Chondrocyte (in vitro differentiated cells): Measurements from ENCODE around the gene PLEKHM1. TPM values are rescaled to one million over a fixed set of nuclear protein-coding genes. Genes with fewer than 3 reads are reported as not detected.
"Not testable (repeated sequence)": the region's sequence is repeated elsewhere in the genome, so short reads cannot be mapped to it uniquely, and the experiment has no call there.

ENCODE experiments used
- DNase-seq: peaks from one replicate; pipeline ENCODE4 v3.0.0; 2021; ENCODE audit warnings: mixed read lengths, low spot score
- H3K27ac Mint-ChIP-seq: one replicate; pipeline ENCODE4 v1.8.0; 2021; ENCODE audit warnings: mild to moderate bottlenecking, moderate library complexity, mixed read lengths; ENCODE audit not compliant: unreplicated experiment
- H3K27me3 Mint-ChIP-seq: 2 replicates; pipeline ENCODE4 v1.8.0; 2021; ENCODE audit warnings: low read depth, mixed read lengths
- H3K36me3 Mint-ChIP-seq: 2 replicates; pipeline ENCODE4 v1.8.0; 2021; ENCODE audit warnings: low read depth, mixed read lengths
- H3K4me1 Mint-ChIP-seq: 2 replicates; pipeline ENCODE4 v1.8.0; 2021; ENCODE audit warnings: low read depth, mild to moderate bottlenecking, mixed read lengths
- H3K4me3 Mint-ChIP-seq: one replicate; pipeline ENCODE4 v1.8.0; 2021; ENCODE audit warnings: mild to moderate bottlenecking, moderate library complexity, mixed read lengths; ENCODE audit not compliant: unreplicated experiment
- H3K9me3 Mint-ChIP-seq: 2 replicates; pipeline ENCODE4 v1.8.0; 2021; ENCODE audit warnings: low read depth, mixed read lengths
- total RNA-seq: library from RNA; stranded (reverse); gene quantifications from 3 replicates; pipeline ENCODE4 v1.2.1, GENCODE V29; 2021
- TF ChIP-seq, protein P1 (sequence below): fragments of 200-600 bp; sonication (generic); IDR thresholded peaks from 2 replicates; pipeline ENCODE4 v1.5.0; 2021; ENCODE audit warnings: antibody characterized with exemption, mild to moderate bottlenecking, moderate library complexity

PLEKHM1 gene
- total RNA-seq, 1 donor from 2014 or later: 30.8 TPM

DNA sequence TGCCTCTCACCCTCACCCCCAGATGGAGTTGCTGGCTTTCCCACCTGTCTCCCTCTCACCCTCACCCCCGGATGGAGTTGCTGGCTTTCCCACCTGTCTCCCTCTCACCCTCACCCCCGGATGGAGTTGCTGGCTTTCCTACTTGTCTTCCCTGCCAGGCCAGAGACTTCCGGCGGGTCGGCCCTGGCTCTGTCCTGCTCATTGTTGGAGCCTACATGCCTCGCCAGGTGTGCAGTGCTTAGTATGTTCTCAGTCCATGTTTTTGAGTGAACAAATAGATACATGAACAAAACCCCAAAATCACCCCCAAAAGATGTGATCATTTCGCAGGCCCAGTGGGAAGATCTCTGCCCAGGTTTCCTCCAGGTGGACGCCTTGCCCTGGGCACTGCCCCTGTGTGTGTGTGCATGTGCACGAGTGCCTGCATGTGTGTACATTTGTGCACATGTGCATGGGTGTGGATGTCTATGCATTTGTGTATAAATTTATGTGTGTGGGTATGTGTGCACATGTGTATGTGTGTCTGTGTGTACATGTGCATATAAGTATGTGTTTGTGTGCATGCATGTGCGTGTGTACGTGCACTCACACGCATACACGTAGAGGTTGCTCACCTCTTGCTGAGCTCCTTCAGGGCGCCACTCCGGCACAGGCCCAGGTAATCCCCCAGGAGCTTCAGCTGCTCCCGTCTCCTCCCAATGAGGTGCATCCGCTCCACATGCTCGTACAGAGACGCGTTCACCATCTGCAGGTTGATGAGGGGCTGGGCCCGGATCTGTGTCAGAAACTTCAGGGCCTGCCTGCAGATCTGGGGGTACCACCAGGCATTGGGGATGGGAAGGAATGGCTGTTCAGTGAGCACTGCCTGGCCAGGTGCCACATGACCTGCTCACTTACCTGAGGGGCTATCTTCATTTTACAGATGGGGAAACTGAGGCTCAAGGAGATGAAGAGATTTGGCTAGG, 45.4 kb downstream of the PLEKHM1 start:
- H3K27me3 Mint-ChIP-seq, H3K27ac Mint-ChIP-seq, H3K4me1 Mint-ChIP-seq, H3K9me3 Mint-ChIP-seq, H3K36me3 Mint-ChIP-seq, H3K4me3 Mint-ChIP-seq: not testable (repeated sequence)
- DNase-seq: peak; percentile 49

DNA sequence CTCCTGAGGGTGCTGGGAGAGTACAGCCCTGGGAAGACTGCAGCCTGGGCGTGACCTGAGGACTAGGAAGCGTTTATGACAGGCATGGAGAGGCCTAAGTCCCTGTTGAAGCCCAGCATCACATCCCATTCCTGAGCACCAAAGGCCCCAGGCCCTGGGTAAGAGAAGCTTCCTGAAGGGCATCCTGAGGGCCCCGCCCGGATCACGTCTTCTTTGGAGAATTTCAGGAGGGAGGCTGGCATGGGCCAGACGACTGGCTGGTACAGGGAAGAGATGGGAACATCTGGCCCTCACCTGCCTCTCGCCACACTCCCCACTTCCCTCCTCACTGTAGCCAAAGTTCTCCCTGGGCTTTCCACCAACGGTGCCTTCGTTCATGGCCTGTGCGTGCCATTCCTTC, 46.2 kb downstream of the PLEKHM1 start:
- not testable (repeated sequence) for H3K27ac Mint-ChIP-seq, H3K9me3 Mint-ChIP-seq, H3K27me3 Mint-ChIP-seq, H3K36me3 Mint-ChIP-seq, H3K4me3 Mint-ChIP-seq
- peak; percentile 39 for DNase-seq
- H3K4me1 Mint-ChIP-seq: peaks cover 11% of the 10 kb centered on the region

DNA sequence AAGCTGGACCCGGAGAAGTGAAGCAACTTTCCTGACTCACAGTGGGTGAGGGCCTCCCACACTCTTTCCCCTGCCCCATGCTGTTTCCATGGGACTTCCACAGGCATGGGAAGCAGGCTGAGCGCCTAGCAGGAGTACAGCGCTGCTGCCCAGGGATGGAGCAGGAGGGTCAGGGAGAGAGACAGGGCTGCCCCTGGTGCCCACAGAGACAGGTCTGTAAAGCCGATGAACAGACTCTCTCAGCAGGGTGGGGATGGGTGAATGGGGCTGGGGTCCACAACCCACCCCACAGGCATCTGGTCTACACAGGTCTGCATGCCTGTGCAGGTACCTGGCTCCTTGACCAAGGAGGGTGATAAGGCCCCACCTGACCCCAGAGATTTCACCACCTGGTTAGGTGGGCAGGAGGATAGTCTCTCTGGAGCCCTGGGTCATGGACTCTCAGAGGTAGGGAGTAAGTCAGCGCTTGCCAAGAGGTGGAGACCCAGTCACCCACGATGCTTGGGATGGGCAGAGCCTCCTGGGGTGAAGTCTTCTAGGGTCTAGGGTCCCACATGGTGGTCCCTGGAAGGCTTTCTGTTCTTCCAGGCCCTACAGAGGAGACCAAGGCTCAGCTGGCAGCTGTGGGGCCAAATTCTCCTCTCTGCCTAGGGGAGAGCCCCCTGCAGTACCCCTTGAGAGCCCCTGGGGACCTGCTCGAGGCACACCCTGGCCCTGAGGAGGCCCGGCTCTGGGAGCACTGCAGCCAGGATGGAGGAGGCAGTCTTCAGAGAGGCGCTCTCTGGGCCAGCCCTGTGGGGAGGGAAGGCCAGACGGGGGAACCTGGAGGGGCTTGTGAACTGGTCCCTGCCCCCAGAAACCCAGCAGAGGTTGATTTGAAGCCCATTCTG, 46.9 kb downstream of the PLEKHM1 start:
- H3K36me3 Mint-ChIP-seq, H3K4me3 Mint-ChIP-seq, H3K9me3 Mint-ChIP-seq, H3K27me3 Mint-ChIP-seq, H3K27ac Mint-ChIP-seq: not testable (repeated sequence)
- H3K4me1 Mint-ChIP-seq: peaks cover 13% of the 10 kb centered on the region
- peak; percentile 63 for DNase-seq

DNA sequence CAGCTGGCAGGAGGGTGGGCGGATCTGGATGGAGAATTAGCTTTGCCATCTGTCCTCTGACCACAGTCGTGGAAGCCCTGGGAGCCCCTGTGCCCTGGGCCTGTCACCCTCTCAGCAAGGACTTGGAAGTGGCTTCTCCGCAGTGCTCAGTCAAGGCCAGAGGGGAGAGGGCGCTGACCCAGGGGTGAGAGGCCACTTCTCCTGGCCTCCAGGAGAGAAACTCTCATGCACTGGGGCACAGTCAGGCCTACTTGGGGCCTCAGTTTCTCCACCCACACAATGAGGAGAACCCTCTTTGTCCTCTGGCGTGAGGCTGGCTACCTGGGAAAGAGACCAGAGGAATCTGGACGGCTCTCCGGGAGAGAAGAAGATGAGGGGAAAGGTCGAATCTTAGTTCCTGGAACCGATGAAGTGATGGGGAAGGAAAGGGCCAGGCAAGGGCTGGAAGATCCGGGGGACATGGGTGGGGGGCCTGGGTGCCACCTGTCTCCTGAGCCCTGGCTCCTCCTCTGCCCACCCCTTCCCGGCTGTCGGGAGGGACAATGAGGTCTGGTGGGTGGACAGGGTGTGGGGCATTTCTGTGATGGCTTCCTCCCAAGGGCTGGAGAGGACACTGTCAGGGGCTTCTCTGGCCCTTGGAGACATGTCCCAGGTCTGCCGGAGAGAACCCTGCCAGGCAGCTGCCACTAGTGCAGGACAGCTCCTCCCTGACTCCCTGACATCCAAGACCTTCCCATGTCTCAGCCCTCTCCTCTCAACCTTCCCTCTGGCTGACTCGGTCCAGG, 48.8 kb downstream of the PLEKHM1 start:
- Mint-ChIP-seq H3K4me3 (no peak overlapping the region), H3K27ac (no peak overlapping the region), H3K27me3 (no peaks in the 10 kb centered on the region), H3K9me3 (no peaks in the 10 kb centered on the region), H3K4me1 (peaks cover 13% of the 10 kb centered on the region), H3K36me3 (peaks cover 11% of the 10 kb centered on the region)
- TF ChIP-seq, protein P1, sequence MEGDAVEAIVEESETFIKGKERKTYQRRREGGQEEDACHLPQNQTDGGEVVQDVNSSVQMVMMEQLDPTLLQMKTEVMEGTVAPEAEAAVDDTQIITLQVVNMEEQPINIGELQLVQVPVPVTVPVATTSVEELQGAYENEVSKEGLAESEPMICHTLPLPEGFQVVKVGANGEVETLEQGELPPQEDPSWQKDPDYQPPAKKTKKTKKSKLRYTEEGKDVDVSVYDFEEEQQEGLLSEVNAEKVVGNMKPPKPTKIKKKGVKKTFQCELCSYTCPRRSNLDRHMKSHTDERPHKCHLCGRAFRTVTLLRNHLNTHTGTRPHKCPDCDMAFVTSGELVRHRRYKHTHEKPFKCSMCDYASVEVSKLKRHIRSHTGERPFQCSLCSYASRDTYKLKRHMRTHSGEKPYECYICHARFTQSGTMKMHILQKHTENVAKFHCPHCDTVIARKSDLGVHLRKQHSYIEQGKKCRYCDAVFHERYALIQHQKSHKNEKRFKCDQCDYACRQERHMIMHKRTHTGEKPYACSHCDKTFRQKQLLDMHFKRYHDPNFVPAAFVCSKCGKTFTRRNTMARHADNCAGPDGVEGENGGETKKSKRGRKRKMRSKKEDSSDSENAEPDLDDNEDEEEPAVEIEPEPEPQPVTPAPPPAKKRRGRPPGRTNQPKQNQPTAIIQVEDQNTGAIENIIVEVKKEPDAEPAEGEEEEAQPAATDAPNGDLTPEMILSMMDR: no peak
- DNase-seq: no peak

DNA sequence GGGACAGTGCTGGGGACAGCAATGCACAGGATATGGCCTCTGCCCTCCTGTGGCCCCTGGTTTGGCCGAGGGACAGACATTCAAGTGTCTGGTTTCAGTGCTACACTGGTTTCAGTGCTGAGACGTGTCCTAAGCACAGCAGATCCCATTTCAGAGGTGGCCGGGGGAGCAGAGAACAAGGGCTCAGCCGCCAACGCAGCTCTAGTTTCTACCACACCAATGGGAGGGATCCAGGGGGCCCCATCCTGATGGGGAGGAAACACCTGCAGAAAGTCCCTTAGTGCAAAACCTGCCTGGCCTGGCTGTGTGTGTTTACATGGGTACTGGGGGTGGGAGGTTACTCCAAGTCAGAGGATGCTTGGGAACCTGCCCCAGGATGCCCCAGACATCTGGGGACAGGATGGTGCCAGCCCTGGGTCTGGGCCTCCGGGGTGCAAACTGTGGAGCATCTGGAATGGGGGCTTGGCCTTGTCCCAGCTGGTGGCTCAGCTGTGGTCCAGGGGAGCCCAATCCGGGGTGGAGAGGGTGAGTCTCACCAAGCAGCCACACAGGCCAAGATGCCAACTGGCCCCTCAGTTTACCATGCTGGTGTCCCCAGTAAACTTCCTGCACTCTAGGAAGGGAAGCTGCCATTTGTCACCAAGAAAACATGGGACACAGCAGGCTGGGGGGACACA, 49.5 kb downstream of the PLEKHM1 start:
- not testable (repeated sequence) for H3K27me3 Mint-ChIP-seq, H3K4me1 Mint-ChIP-seq, H3K4me3 Mint-ChIP-seq, DNase-seq, H3K27ac Mint-ChIP-seq, H3K9me3 Mint-ChIP-seq
- H3K36me3 Mint-ChIP-seq: peaks cover 11% of the 10 kb centered on the region

DNA sequence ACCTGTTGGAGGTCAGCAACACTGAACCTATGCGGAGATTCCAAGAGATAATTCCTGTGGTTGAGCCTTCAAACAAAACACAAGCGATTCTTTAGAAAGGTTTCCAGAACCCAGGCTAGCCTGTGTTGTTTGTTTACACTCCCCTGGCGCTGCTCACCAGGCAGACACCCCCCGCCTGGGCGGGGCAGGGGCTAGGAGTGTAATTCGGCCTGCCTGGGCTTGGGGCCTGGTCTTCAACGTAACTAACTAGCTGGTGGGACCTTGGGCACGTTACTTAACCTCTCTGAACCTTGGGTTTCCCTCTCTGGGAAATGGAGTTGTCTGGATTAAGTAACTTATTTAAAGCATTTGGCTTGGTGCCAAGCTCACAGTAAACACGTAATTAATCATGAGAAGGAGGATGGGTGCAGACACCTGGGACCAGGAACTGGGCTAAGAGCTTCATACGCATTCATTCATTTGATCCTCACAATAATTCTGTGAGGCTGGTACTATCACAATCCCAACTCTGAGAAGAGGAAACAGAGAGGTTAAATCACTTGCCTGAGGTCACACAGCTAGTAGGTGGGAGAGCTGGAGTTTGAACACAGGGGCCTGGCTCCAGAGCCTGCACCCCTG, 50.3 kb downstream of the PLEKHM1 start:
- TF ChIP-seq, protein P1: no peak
- DNase-seq: no peak
- H3K9me3 Mint-ChIP-seq: no peaks in the 10 kb centered on the region
- H3K36me3 Mint-ChIP-seq: peaks cover 12% of the 10 kb centered on the region
- H3K27ac Mint-ChIP-seq: no peak overlapping the region
- peaks cover 6% of the 10 kb centered on the region for H3K4me1 Mint-ChIP-seq
- no peaks in the 10 kb centered on the region for H3K27me3 Mint-ChIP-seq
- H3K4me3 Mint-ChIP-seq: no peak overlapping the region
